HCT116 (cell line): ENCODE data around the gene PRELP. TPM values are rescaled to one million over a fixed set of nuclear protein-coding genes. Genes with fewer than 3 reads are reported as not detected.

ENCODE experiments used
- ATAC-seq: fragments of 200-7000 bp; cut with Tn5 transposase; 2 replicates; pipeline ENCODE4 v1.9.1; 2020; ENCODE audit warnings: mild to moderate bottlenecking, moderate library complexity
- BruUV-seq: library from RNA; stranded (reverse); fragments of 400-500 nt; replicated peaks from 2 replicates; lab custom pipeline; 2021; lab: Mats Ljungman, UMichigan
- CTCF ChIA-PET: fragments of 300-600 bp; sonication (Branson Sonifier 250); formaldehyde crosslinking; loops from one replicate; lab custom pipeline; 2021; ENCODE audit warnings: antibody characterized with exemption; lab: Charles Lee
- POLR2A ChIA-PET: fragments of 300-600, 350-600 bp; sonication (Branson Sonifier 250); formaldehyde crosslinking; loops from one replicate; lab custom pipeline; 2021; ENCODE audit warnings: antibody characterized with exemption; lab: Charles Lee
- RAD21 ChIA-PET, 2 experiments: fragments of 300-600 bp; sonication (Branson Sonifier 250); formaldehyde crosslinking; loops; one replicate each; lab custom pipeline; 2023; ENCODE audit warnings: low total read pairs in 2 of 2; ENCODE audit not compliant: uncharacterized antibody in 2 of 2, unreplicated experiment in 2 of 2, low non-redundant PET in 1 of 2; lab: Charles Lee
- DNase-seq: peaks from one replicate; pipeline ENCODE4 v3.0.0-alpha.2; 2010; ENCODE audit warnings: low read depth, low spot score
- H2AFZ ChIP-seq: fragments of 200-600 bp; shearing (Covaris generic), sonication (generic); 2 replicates; pipeline ENCODE4 v1.6.1; 2017; ENCODE audit warnings: low read depth, mixed run types, mixed read lengths, antibody characterized with exemption, low read length; ENCODE audit not compliant: poor library complexity, severe bottlenecking
- H3K27ac ChIP-seq: 2 replicates; pipeline ENCODE4 v1.5.1; 2012; ENCODE audit warnings: low read depth, low read length
- H3K27me3 ChIP-seq: fragments of 200-600 bp; sonication (generic); 2 replicates; pipeline ENCODE4 v1.6.1; 2016; ENCODE audit warnings: mixed run types, low read length, mixed read lengths; ENCODE audit not compliant: insufficient read depth
- H3K36me3 ChIP-seq, 2 experiments: fragments of 200-500 bp in 1 of 2; fragments of 200-600 bp in 1 of 2; sonication (Bioruptor generic) in 1 of 2; sonication (generic) in 1 of 2; 2 replicates each; pipeline versions ENCODE4 v1.5.1 to v1.6.1; 2014 to 2016; ENCODE audit warnings: low read length in 2 of 2, inconsistent platforms in 1 of 2, mixed read lengths in 1 of 2, mixed run types in 1 of 2; ENCODE audit not compliant: insufficient read depth in 2 of 2, control insufficient read depth in 1 of 2
- H3K4me1 ChIP-seq, 2 experiments: fragments of 200-600 bp in 1 of 2; sonication (generic) in 1 of 2; 2 replicates each; pipeline versions ENCODE4 v1.5.1 to v1.6.1; 2012 to 2017; ENCODE audit warnings: low read length in 2 of 2, inconsistent platforms in 1 of 2, mild to moderate bottlenecking in 1 of 2, mixed read lengths in 1 of 2, mixed run types in 1 of 2, moderate library complexity in 1 of 2; ENCODE audit not compliant: insufficient read depth in 2 of 2, control insufficient read depth in 1 of 2
- H3K4me2 ChIP-seq: fragments of 200-600 bp; sonication (generic); 2 replicates; pipeline ENCODE4 v1.6.1; 2017; ENCODE audit warnings: mixed run types, low read length, mixed read lengths
- H3K4me3 ChIP-seq, 2 experiments: fragments of 200-600 bp in 1 of 2; sonication (generic) in 1 of 2; replicated peaks in 1 of 2; 2 replicates each; pipeline ENCODE4 v1.5.1; 2011 to 2016; ENCODE audit warnings: low read length in 2 of 2, control low read depth in 1 of 2, low read depth in 1 of 2, mild to moderate bottlenecking in 1 of 2, mixed read lengths in 1 of 2, mixed run types in 1 of 2
- H3K79me2 ChIP-seq: fragments of 200-600 bp; sonication (generic); 2 replicates; pipeline ENCODE4 v1.6.1; 2017; ENCODE audit warnings: mild to moderate bottlenecking, mixed run types, low read length, moderate library complexity, mixed read lengths; ENCODE audit not compliant: insufficient read depth
- H3K9ac ChIP-seq: fragments of 200-600 bp; sonication (generic); 2 replicates; pipeline ENCODE4 v1.6.1; 2016; ENCODE audit warnings: low read length, mixed read lengths
- H3K9me2 ChIP-seq: fragments of 200-600 bp; sonication (generic), shearing (Covaris generic); 2 replicates; pipeline ENCODE4 v1.6.1; 2017; ENCODE audit warnings: mixed run types, mild to moderate bottlenecking, moderate library complexity; ENCODE audit not compliant: insufficient read depth
- H3K9me3 ChIP-seq, 2 experiments: fragments of 200-500 bp in 1 of 2; fragments of 200-600 bp in 1 of 2; sonication (Bioruptor generic) in 1 of 2; sonication (generic) in 1 of 2; 2 replicates each; pipeline ENCODE4 v1.6.1; 2014 to 2017; ENCODE audit warnings: low read length in 2 of 2, mixed read lengths in 2 of 2, inconsistent platforms in 1 of 2, low read depth in 1 of 2, mild to moderate bottlenecking in 1 of 2, mixed run types in 1 of 2, moderate library complexity in 1 of 2; ENCODE audit not compliant: control insufficient read depth in 1 of 2, insufficient read depth in 1 of 2
- H4K20me1 ChIP-seq: fragments of 200-600 bp; sonication (generic), shearing (Covaris generic); 2 replicates; pipeline ENCODE4 v1.6.1; 2017; ENCODE audit warnings: mixed run types, mild to moderate bottlenecking, moderate library complexity; ENCODE audit not compliant: insufficient read depth
- CBX3 ChIP-seq: IDR thresholded peaks from 2 replicates; pipeline ENCODE4 v1.6.1; 2012; ENCODE audit warnings: low read depth
- CEBPB ChIP-seq: IDR thresholded peaks from 2 replicates; pipeline ENCODE4 v1.6.1; 2012; ENCODE audit warnings: low read depth
- CTCF ChIP-seq, 3 experiments: fragments of 200-600 bp in 1 of 3; sonication (generic) in 1 of 3; IDR thresholded peaks in 2 of 3; conservative IDR thresholded peaks in 1 of 3; 2 replicates each; pipeline ENCODE4 v1.5.1; 2012 to 2017; ENCODE audit warnings: low read depth in 2 of 3, low read length in 2 of 3, antibody characterized with exemption in 1 of 3, borderline replicate concordance in 1 of 3, control low read depth in 1 of 3, mild to moderate bottlenecking in 1 of 3, mixed read lengths in 1 of 3, mixed run types in 1 of 3, moderate library complexity in 1 of 3; ENCODE audit not compliant: insufficient read depth in 1 of 3
- JUND ChIP-seq: IDR thresholded peaks from 2 replicates; pipeline ENCODE4 v1.6.1; 2012
- POLR2A ChIP-seq: IDR thresholded peaks from 2 replicates; pipeline ENCODE4 v1.7.0; 2011; ENCODE audit warnings: borderline replicate concordance; ENCODE audit not compliant: insufficient read depth, insufficient read length; ENCODE audit errors: extremely low read depth
- POLR2AphosphoS5 ChIP-seq: IDR thresholded peaks from 2 replicates; pipeline ENCODE4 v1.6.1; 2011; ENCODE audit warnings: mild to moderate bottlenecking, low read depth, low read length, moderate library complexity
- SP1 ChIP-seq: IDR thresholded peaks from 2 replicates; pipeline ENCODE4 v1.6.1; 2012; ENCODE audit warnings: low read depth
- YY1 ChIP-seq: IDR thresholded peaks from 2 replicates; pipeline ENCODE4 v1.6.1; 2011; ENCODE audit warnings: low read length, low read depth, moderate library complexity, mild to moderate bottlenecking; ENCODE audit not compliant: insufficient replicate concordance; ENCODE audit errors: extremely low read depth
- ZFX ChIP-seq: fragments of 450-650 bp; IDR thresholded peaks from 2 replicates; pipeline ENCODE4 v1.6.1; 2017
- ZNF274 ChIP-seq: fragments of 200-500 bp; sonication (Bioruptor generic); IDR thresholded peaks from 2 replicates; pipeline ENCODE4 v1.6.1; 2014; ENCODE audit warnings: mild to moderate bottlenecking, low read depth, low read length, inconsistent platforms
- intact Hi-C: fragments of 100-400 bp; cut with micrococcal nuclease; formaldehyde crosslinking; loops from 2 replicates; pipeline ENCODE4 v1.10.0; 2022
- total RNA-seq: library from RNA; stranded (reverse); gene quantifications from one replicate; pipeline ENCODE4 v1.2.1, GENCODE V29; 2021; ENCODE audit not compliant: unreplicated experiment
- TF ChIP-seq, protein P1 (sequence below): IDR thresholded peaks from 2 replicates; pipeline ENCODE4 v1.6.1; 2012; ENCODE audit warnings: low read depth

The PRELP gene
- total RNA-seq, 1 experiment from 2014 or later = 0.10 TPM

DNA sequence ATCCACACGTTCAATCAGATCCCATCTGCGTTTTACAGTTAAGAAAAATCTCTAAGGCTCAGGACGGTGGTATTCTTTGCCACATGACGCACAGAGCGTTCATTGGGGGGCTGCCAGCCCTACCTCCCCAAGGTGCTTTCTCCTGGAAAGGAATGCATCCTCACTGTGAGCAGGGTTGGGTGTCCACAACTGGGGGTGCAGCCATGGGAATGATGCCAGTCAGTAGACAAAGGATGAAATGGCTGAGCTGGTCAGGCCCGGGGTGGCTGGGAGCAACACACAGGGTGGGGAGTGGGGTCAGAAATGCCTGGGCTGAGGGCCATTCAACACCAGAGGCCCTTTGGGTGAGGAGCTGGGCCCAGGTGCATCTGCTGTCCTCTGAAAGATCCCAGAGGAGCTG lies 44.3 kb downstream of the PRELP start (continued):
- TF ChIP-seq, protein P1, sequence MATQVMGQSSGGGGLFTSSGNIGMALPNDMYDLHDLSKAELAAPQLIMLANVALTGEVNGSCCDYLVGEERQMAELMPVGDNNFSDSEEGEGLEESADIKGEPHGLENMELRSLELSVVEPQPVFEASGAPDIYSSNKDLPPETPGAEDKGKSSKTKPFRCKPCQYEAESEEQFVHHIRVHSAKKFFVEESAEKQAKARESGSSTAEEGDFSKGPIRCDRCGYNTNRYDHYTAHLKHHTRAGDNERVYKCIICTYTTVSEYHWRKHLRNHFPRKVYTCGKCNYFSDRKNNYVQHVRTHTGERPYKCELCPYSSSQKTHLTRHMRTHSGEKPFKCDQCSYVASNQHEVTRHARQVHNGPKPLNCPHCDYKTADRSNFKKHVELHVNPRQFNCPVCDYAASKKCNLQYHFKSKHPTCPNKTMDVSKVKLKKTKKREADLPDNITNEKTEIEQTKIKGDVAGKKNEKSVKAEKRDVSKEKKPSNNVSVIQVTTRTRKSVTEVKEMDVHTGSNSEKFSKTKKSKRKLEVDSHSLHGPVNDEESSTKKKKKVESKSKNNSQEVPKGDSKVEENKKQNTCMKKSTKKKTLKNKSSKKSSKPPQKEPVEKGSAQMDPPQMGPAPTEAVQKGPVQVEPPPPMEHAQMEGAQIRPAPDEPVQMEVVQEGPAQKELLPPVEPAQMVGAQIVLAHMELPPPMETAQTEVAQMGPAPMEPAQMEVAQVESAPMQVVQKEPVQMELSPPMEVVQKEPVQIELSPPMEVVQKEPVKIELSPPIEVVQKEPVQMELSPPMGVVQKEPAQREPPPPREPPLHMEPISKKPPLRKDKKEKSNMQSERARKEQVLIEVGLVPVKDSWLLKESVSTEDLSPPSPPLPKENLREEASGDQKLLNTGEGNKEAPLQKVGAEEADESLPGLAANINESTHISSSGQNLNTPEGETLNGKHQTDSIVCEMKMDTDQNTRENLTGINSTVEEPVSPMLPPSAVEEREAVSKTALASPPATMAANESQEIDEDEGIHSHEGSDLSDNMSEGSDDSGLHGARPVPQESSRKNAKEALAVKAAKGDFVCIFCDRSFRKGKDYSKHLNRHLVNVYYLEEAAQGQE = no peak
- no peak for TF ChIP-seq CEBPB
- no peak for TF ChIP-seq POLR2A
- no peak for TF ChIP-seq CTCF (IDR thresholded peaks at IDR 0.05 in 2 of 3, conservative IDR thresholded peaks at IDR 0.05 in 1 of 3; ENCODE audit: borderline replicate concordance in 1 of 3, insufficient read depth in 1 of 3, low read depth in 2 of 3, low read length in 2 of 3)
- no peak for TF ChIP-seq ZNF274

GRCh38 chr1:203520315-203520714 lies 44.7 kb downstream of the PRELP start:
- Histone ChIP-seq H3K4me3 (no peak overlapping the region), H3K9ac (no peak overlapping the region), H3K27ac (no peak overlapping the region), H4K20me1 (no peaks in the 10 kb centered on the region), H3K79me2 (no peaks in the 10 kb centered on the region), H3K4me2 (no peak overlapping the region), H2AFZ (no peak overlapping the region), H3K9me2 (no peaks in the 10 kb centered on the region), H3K27me3 (no peaks in the 10 kb centered on the region), H3K36me3 (no peaks in the 10 kb centered on the region), H3K4me1 (peaks cover 0 to 13% of the 10 kb centered on the region in 2 experiments; a peak in 1 of 4 replicates), H3K9me3 (no peaks in the 10 kb centered on the region)
- no peak for DNase-seq
- BruUV-seq = no TSS peak
- intact Hi-C loops = no loop called here
- ChIA-PET RAD21 (interaction anchor here in 1 of 2 experiments (1.4 kb wide), 1 partner anchor 181 kb away, joined by 3 read pairs; no protein-coding TSS in a partner anchor), POLR2A (no interaction called here), CTCF (interaction anchor here (1.7 kb wide), 1 partner anchor 16 kb away, joined by 4 read pairs; no protein-coding TSS in a partner anchor)
- no peak for ATAC-seq
- no peak for TF ChIP-seq YY1
- TF ChIP-seq POLR2AphosphoS5 = no peak
- TF ChIP-seq JUND = no peak
- no peak for TF ChIP-seq SP1
- TF ChIP-seq, protein P1 = no peak
- no peak for TF ChIP-seq CBX3
- TF ChIP-seq ZFX = no peak
